ENCODE measurements around the gene RDH12.

- no peak for TF ChIP-seq CTCF (conservative IDR thresholded peaks at IDR 0.05 in 1 of 2, IDR thresholded peaks at IDR 0.05 in 1 of 2; ENCODE audit: extremely low read depth in 1 of 2, insufficient read depth in 1 of 2, low read depth in 1 of 2, low read length in 2 of 2)
- no peak for TF ChIP-seq EZH2 (IDR thresholded peaks at IDR 0.05; ENCODE audit: borderline replicate concordance, low read length)
Measured at GRCh38 chr14:67757175-67757574, 55.5 kb downstream of the RDH12 start.

Data from mammary epithelial cell (primary cell).